HT1080 (cell line): ENCODE results near the gene S100P. TPM values are rescaled to one million over a fixed set of nuclear protein-coding genes. Genes with fewer than 3 reads are reported as not detected.
A peak's percentile ranks its signal among the peaks of the same experiment; 100 is the strongest.
"Not testable (repeated sequence)": the region's sequence is repeated elsewhere in the genome, so short reads cannot be mapped to it uniquely, and the experiment has no call there.

Experiments
- DNase-seq: peaks from one replicate; pipeline ENCODE4 v3.0.0-alpha.2; 2015; ENCODE audit warnings: low read depth
- total RNA-seq: library from RNA; depleted of rRNA; stranded (reverse); fragments of >200 nt; shearing (Covaris generic); gene quantifications from 2 replicates; pipeline ENCODE4 v1.2.3, GENCODE V29; 2014

Gene S100P
- total RNA-seq, 1 experiment from 2014 or later: not detected

DNA sequence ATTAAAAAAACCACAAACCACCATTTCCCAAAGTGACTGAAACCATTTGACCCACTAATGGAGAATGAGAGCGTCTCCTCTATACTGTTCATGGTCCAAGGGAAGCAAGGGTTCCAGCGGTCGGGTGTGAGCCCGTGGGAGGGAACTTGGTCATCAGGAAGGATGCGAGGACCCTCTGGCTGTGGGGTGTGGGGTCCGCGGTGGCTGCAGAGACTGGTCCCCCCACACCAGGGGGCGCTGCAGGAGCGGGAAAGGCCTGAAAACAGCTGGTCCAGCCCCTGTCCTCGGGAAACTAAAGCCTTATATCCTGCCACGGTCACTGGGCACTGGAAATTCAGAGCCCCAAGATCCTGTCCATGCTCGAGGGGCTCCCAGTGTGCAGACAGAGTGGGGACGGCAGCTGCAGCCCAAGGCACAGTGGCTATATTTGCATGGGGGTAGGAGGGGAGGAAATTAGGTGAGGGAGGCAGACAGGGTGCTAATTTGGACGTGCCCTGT lies 26.6 kb downstream of the S100P start:
- DNase-seq: peak; percentile 62

- no peak for DNase-seq
Observed at GRCh38 chr4:6721121-6721520, 27.4 kb downstream of the S100P start.

GRCh38 chr4:6722891-6723290 lies 29.2 kb downstream of the S100P start:
- DNase-seq: no peak

DNA sequence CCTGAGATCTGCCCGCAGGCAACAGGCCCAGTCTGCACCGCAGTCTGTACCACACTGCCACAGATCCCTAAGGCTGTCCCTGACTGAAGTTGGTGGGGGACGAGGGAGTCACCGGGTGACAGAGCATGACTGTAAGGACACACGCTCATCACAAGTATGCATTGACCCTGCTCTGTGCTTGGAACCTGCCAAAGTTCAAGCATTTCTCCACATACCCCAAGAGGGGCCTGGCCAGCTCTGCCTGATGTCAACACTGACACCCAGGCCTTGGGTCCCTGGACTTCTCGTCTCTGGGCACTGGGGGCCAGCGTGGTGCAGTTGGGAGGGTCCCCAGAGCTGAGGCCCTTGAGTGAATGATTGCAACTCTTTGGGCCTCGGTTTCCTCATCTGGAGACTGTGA lies 30.2 kb downstream of the S100P start:
- no peak for DNase-seq

DNA sequence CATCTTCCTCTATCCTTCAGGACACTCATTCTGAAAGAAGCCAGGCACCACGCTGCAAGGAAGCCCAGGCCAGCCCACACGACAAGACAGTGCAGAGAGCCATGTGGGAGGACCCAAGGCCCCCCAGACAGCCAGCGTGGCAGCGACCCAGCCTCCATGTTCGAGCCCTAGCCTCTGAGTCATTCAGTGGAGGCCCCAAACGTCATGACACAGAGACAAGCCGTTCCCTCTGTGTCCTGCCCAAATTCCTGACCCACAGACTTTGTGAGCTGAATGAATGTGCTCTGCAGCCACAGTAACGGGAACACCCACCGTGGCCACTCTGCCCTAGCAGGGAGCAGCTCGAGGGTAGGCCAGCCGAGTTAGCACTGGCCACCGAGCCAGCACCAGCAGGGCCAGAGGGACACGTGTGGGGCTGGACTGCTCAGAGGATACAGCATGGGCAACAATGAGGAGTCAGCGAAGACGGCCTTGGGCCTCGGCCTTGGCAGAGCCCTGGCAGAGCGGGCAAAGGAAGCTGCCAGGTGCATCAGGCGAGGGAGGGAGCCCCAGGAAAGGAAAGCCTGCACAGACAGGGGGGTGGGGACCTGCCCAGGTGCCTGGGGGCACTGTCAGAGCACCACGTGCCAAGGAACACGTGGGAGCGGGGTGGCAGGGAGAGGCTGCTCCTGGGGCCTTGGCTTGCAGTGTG lies 30.9 kb downstream of the S100P start:
- DNase-seq: no peak

- DNase-seq: not testable (repeated sequence)
Observed at GRCh38 chr4:6725427-6725961, 31.8 kb downstream of the S100P start.

DNA sequence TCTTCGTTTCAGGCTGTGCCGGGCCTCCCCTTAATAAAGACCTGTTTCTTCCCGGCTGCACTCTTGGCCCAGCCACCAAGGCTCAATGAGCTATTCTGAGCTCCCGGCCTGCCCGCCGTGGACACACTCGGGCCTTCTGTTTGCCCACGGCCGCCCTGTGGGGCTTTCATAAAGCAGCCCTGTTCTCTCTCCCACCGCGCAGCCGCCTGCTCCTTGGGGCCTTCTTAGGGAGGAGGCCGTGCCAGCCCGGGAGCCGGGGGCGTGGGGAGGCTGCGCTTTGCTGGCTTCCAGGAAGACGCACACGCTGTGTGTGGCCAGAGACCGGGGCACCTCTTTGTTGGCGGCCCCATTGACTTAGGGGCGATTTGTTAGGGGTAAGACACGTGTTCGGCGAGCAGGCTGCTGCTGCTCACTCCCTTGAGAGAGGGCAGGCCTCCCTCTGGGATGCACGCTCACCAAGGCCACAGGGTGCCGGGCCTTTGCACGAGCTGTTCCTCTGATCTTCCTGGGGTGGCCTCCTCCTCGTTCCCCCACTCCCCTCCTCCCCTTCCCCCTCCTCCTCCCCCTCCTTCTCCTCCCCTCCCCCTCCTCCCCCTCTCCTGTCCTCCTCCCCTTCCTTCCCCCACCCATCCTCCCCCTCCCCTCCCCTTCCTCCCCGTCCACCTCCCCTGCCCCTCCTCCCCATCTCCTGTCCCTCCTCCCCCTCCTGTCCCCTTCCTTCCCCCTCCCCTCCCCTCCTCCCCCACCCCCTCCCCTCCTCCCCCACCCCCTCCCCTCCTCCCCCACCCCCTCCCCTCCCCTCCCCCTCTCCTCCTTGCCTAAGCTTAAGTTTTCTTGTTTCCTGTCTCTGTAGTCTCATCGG lies 33.6 kb downstream of the S100P start:
- no peak for DNase-seq

GRCh38 chr4:6727943-6728250 lies 34.2 kb downstream of the S100P start:
- no peak for DNase-seq

DNA sequence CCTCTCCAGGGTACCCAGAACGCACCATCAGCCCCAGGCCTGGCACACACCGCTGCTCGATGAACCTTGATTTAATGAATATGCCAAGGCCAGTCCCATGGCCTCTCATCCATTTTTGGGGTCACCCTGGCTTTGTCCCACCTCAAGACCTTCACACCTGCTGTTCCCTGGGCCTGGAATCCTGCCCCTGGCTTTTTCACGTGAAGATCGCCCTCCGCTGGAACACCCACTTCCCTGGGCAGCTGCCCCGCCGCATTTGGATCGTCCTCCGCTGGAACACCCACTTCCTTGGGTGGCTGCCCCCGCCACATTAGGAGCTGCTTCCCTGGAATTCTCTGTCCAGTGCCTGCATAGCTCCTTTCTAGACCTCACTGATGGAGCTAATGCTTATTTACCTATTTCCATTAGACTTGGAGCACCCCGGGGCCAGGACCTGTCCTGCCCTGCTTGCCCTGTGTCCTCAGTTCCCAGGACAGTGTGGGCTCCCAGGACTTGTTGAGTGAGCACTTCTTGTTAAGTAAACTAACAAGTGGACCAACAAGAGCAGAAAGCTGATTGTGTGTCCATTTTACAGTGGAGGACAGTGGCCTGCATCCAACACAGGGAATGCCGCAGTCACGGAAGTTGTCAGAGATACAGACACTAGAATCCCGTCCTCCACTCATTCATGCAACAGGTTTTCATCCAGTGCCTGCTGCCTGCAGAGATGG lies 34.8 kb downstream of the S100P start:
- DNase-seq: no peak

- no peak for DNase-seq
Observed at GRCh38 chr4:6730603-6731317, 37.1 kb downstream of the S100P start.

- no peak for DNase-seq
Observed at GRCh38 chr4:6731318-6731675, 37.6 kb downstream of the S100P start.

- DNase-seq: no peak
Observed at GRCh38 chr4:6731780-6732179, 38.1 kb downstream of the S100P start.

GRCh38 chr4:6732441-6733357 lies 39.0 kb downstream of the S100P start:
- peak; percentile 69 for DNase-seq

- no peak for DNase-seq
Observed at GRCh38 chr4:6733358-6734164, 39.9 kb downstream of the S100P start.

DNA sequence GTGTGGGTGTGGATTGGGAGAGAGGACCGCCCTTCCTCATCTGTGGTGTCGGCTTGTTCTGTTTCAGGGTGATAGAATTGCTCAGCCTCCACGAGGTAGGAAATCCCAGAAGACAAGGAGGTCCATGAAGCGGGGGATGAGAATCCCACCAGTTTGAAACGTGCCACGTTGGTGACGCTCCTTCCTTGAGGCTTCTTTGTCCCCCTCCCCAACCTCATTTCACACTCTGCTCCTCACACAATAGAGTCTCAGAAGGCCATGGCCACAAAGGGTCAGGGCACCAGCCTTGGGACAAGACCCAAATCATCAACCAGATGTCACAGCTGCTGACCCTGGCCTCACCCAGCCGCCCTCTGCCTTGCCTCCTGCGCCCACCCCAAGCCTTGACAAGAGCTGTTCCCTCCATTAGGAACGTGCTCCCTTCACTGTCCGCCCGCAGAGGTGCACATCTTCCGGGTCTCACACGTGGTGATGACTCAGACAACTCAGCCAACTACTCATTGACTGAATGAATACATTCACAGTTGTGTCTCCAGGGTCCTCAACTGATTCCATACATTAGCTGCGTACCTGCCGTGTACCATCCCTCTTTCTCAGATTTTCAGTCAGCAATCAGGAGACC lies 40.6 kb downstream of the S100P start:
- no peak for DNase-seq

- DNase-seq: no peak
Observed at GRCh38 chr4:6739920-6740319, 46.2 kb downstream of the S100P start.

DNA sequence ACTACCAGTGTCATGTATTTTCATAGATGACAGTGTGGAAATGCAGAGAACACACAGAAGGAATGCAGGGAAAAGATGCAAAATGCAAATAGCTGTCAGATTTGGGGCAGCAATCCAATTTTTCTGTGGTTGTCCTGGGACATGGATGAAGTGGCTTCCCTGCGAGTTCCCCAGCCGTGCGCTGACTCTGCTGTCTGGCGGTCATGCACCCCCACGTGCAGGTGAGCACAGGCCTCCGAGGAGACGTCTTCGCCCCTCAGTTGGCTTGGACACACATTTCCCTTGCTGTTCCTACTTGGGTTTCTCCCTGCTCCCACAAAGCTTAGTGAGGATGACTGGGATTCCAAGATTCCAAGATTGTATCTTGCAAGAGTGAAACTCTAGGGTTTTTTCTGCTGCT lies 46.7 kb downstream of the S100P start:
- no peak for DNase-seq

GRCh38 chr4:6742507-6742906 lies 48.8 kb downstream of the S100P start:
- no peak for DNase-seq

GRCh38 chr4:6742989-6743388 lies 49.3 kb downstream of the S100P start:
- DNase-seq: no peak
